HEK293 (cell line): ENCODE measurements around the gene TUBG1.

Experiments used
- ATF2 ChIP-seq: fragments of 450-650 bp; formaldehyde crosslinking; IDR thresholded peaks from 2 replicates; pipeline ENCODE4 v1.5.1; 2016; ENCODE audit warnings: missing biosample characterization, missing genetic modification characterization, low read depth
- CTCF ChIP-seq: fragments of 450-650 bp; formaldehyde crosslinking; IDR thresholded peaks from 2 replicates; pipeline ENCODE4 v1.5.1; 2016; ENCODE audit warnings: missing biosample characterization, missing genetic modification characterization
- MEIS1 ChIP-seq: sonication (generic); formaldehyde crosslinking; IDR thresholded peaks from 2 replicates; pipeline ENCODE4 v1.8.1; 2022; ENCODE audit warnings: missing genetic modification reagents, mild to moderate bottlenecking, borderline replicate concordance
- SETDB1 ChIP-seq: IDR thresholded peaks from one replicate; pipeline ENCODE4 v1.6.1; 2017; ENCODE audit warnings: mild to moderate bottlenecking, low read length, moderate library complexity, mixed read lengths; ENCODE audit not compliant: insufficient read length
- SP2 ChIP-seq: fragments of 450-650 bp; formaldehyde crosslinking; IDR thresholded peaks from 2 replicates; pipeline ENCODE4 v1.5.1; 2016; ENCODE audit warnings: missing biosample characterization, missing genetic modification characterization
- SP3 ChIP-seq: fragments of 450-650 bp; formaldehyde crosslinking; IDR thresholded peaks from 2 replicates; pipeline ENCODE4 v1.5.1; 2016; ENCODE audit warnings: missing biosample characterization, missing genetic modification characterization
- YY1 ChIP-seq: fragments of 450-650 bp; formaldehyde crosslinking; IDR thresholded peaks from 2 replicates; pipeline ENCODE4 v1.5.1; 2018; ENCODE audit warnings: missing biosample characterization, missing genetic modification characterization
- ZNF274 ChIP-seq, 2 experiments: fragments of 200-500 bp in 1 of 2; fragments of 450-650 bp in 1 of 2; sonication (Bioruptor generic) in 1 of 2; formaldehyde crosslinking in 1 of 2; IDR thresholded peaks; 2 replicates each; pipeline versions ENCODE4 v1.5.1 to v1.6.1; 2014 to 2016; ENCODE audit warnings: borderline replicate concordance in 1 of 2, inconsistent platforms in 1 of 2, low read length in 1 of 2, missing biosample characterization in 1 of 2, missing genetic modification characterization in 1 of 2
- ZNF433 ChIP-seq: fragments of 450-650 bp; formaldehyde crosslinking; IDR thresholded peaks from 2 replicates; pipeline ENCODE4 v1.5.1; 2016; ENCODE audit warnings: missing biosample characterization, missing genetic modification characterization, low read depth
- ZNF558 ChIP-seq: fragments of 450-650 bp; formaldehyde crosslinking; IDR thresholded peaks from 2 replicates; pipeline ENCODE4 v1.5.1; 2016; ENCODE audit warnings: missing biosample characterization, missing genetic modification characterization
- ZNF600 ChIP-seq: fragments of 450-650 bp; formaldehyde crosslinking; IDR thresholded peaks from 2 replicates; pipeline ENCODE4 v1.5.1; 2016; ENCODE audit warnings: missing biosample characterization, missing genetic modification characterization
- ZSCAN5A ChIP-seq: fragments of 450-650 bp; formaldehyde crosslinking; IDR thresholded peaks from 2 replicates; pipeline ENCODE4 v1.5.1; 2016; ENCODE audit warnings: missing biosample characterization, missing genetic modification characterization

GRCh38 chr17:42579794-42580551, 29.5 kb upstream of the TUBG1 start:
- TF ChIP-seq ATF2 (tag by site-specific recombination) (no peak), CTCF (tag by site-specific recombination) (no peak), ZNF433 (no peak), SP3 (tag by site-specific recombination) (no peak), ZNF558 (tag by site-specific recombination) (no peak), ZNF274 (IDR thresholded peaks at IDR 0.05; ENCODE audit: low read length) (no peak), ZNF274 (tag by site-specific recombination; IDR thresholded peaks at IDR 0.05; ENCODE audit: borderline replicate concordance) (no peak), SP2 (tag by site-specific recombination) (no peak), ZNF600 (tag by site-specific recombination) (no peak), SETDB1 (no peak), YY1 (no peak), ZSCAN5A (tag by site-specific recombination) (no peak), MEIS1 (CRISPR knock-in tag) (no peak)
